ENCODE measurements around the gene TTC23.

Gene TTC23

DNA sequence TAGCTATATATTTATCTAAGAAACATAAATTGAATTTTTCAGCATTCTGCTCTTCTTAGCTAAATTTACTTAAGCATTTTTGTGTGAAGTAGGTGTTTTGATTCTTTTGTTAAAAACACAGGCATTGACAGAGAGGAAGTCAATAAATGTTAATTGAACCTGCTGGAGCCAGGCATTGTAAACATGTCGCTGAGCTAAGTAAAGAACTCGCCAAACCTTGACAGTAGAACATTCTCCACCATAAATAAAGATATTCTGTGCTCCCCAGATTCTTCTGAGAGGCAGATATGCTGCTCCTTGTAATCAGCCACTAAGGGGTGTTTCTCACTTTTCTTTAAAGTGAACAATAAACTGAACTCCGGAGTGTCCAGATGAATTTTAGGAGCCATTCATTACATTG lies 106.1 kb downstream of the TTC23 start:
- H3K27ac ChIP-seq (ENCODE audit: low read depth, low read length), result no peak overlapping the region
- no peaks in the 10 kb centered on the region for H3K27me3 ChIP-seq (ENCODE audit: control insufficient read depth in 1 of 2, insufficient read depth in 2 of 2, low read length in 2 of 2)
- no peaks in the 10 kb centered on the region for H3K9me3 ChIP-seq (ENCODE audit: control insufficient read depth in 1 of 2, low read length in 2 of 2)
- H3K9ac ChIP-seq (ENCODE audit: low read depth in 1 of 2, low read length in 2 of 2), result no peak overlapping the region
- H3K36me3 ChIP-seq (ENCODE audit: control insufficient read depth in 1 of 2, insufficient read depth in 2 of 2, low read length in 2 of 2), result no peaks in the 10 kb centered on the region
- no peak overlapping the region for H3K4me3 ChIP-seq (ENCODE audit: low read depth in 1 of 2, low read length in 2 of 2)
- H3K4me1 ChIP-seq (ENCODE audit: control insufficient read depth in 1 of 2, insufficient read depth in 2 of 2, low read length in 2 of 2), result peaks cover 0 to 5% of the 10 kb centered on the region in 2 donors

DNA sequence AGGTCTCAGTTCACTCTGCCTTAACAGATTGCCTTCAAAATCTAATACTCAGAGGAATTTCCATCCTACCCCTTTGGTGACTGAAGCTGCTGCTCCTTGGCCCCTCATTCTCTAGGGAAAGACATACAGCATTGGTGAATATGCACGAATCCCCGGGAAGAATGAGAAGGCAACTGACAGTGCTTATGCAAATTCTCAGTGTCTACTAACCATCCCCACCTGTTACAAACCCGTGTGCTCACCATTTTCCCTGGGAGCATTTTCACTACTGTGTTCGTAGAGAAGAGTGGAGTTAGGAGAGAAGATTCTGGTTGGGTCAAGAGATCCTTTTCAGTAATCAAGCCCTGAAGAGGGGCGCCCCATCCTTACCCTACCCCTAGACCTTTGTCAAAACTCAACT lies 106.8 kb downstream of the TTC23 start:
- Histone ChIP-seq H3K27ac (ENCODE audit: low read depth, low read length) (no peak overlapping the region), H3K36me3 (ENCODE audit: control insufficient read depth in 1 of 2, insufficient read depth in 2 of 2, low read length in 2 of 2) (no peaks in the 10 kb centered on the region), H3K9ac (ENCODE audit: low read depth in 1 of 2, low read length in 2 of 2) (no peak overlapping the region), H3K4me3 (ENCODE audit: low read depth in 1 of 2, low read length in 2 of 2) (no peak overlapping the region), H3K9me3 (ENCODE audit: control insufficient read depth in 1 of 2, low read length in 2 of 2) (no peaks in the 10 kb centered on the region), H3K27me3 (ENCODE audit: control insufficient read depth in 1 of 2, insufficient read depth in 2 of 2, low read length in 2 of 2) (no peaks in the 10 kb centered on the region), H3K4me1 (ENCODE audit: control insufficient read depth in 1 of 2, insufficient read depth in 2 of 2, low read length in 2 of 2) (peaks cover 0 to 5% of the 10 kb centered on the region in 2 donors)

DNA sequence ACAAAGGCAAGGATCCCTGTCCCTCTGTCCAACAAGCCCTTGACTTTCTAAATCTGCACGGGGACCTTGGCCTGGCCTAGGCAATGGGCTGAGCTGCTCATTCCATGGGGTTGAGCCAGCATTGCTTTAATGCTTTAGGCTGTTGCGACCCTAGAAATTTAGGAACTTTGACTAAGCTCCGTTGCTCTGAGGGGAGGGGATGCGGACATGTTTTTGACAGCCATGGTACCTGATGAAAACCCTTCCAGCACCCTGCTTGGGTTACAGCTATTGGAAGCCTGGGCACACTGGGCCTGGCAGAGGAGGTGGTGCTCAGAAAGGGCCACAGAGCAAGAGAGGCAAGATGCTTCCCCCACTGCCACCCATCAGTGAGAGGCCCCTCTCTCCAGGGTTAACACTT lies 107.4 kb downstream of the TTC23 start:
- peaks cover under 1 to 2% of the 10 kb centered on the region in 2 donors for H3K36me3 ChIP-seq (ENCODE audit: control insufficient read depth in 1 of 2, insufficient read depth in 2 of 2, low read length in 2 of 2)
- H3K9ac ChIP-seq (ENCODE audit: low read depth in 1 of 2, low read length in 2 of 2), result no peak overlapping the region
- no peaks in the 10 kb centered on the region for H3K27me3 ChIP-seq (ENCODE audit: control insufficient read depth in 1 of 2, insufficient read depth in 2 of 2, low read length in 2 of 2)
- no peaks in the 10 kb centered on the region for H3K9me3 ChIP-seq (ENCODE audit: control insufficient read depth in 1 of 2, low read length in 2 of 2)
- H3K4me3 ChIP-seq (ENCODE audit: low read depth in 1 of 2, low read length in 2 of 2), result no peak overlapping the region
- peaks cover 0 to 9% of the 10 kb centered on the region in 2 donors for H3K4me1 ChIP-seq (ENCODE audit: control insufficient read depth in 1 of 2, insufficient read depth in 2 of 2, low read length in 2 of 2)
- H3K27ac ChIP-seq (ENCODE audit: low read depth, low read length), result no peak overlapping the region

DNA sequence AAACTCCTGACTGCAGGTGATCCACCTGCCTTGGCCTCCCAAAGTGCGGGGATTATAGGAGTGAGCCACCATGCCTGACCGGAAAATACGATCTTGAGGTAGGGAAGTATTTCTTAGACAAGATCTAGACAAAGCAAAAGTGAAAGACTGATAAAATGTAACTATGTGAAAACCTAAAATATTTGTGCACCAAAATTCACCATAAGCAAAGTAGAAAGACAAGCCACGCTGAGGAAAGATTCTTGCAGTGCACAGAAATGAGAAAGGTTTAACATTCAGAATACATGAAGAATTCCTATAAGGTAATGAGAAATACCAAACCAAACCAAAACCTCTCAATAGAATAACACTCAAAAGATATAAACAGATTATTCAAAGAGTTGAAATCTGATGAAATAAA lies 108.8 kb downstream of the TTC23 start:
- Histone ChIP-seq H3K27ac (ENCODE audit: low read depth, low read length) (no peak overlapping the region), H3K4me1 (ENCODE audit: control insufficient read depth in 1 of 2, insufficient read depth in 2 of 2, low read length in 2 of 2) (peaks cover 0 to 11% of the 10 kb centered on the region in 2 donors)

DNA sequence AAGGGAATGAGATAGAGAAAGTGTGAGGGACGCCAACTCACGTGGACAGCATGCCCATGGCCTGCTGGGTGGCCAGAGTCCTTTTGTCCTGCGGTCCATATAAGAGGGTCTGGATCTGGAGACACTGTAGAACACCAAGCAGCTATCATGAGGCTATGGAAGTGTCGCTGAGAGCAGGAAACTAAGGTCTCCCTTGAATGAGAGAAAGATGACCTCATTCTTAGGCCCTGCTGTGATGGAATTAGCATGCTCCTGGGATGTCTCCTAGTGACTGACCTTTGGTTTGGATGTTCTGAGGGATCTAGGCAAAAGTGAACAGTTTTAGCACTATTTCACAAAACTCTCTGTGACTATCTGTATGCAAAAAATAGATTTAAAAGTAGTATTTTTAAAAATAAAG lies 110.1 kb downstream of the TTC23 start:
- Histone ChIP-seq H3K4me3 (ENCODE audit: low read depth in 1 of 2, low read length in 2 of 2) (no peak overlapping the region), H3K27ac (ENCODE audit: low read depth, low read length) (no peak overlapping the region)

More for the DNA sequence above, 108.8 kb downstream of the TTC23 start:
- no peak overlapping the region for H3K4me3 ChIP-seq (ENCODE audit: low read depth in 1 of 2, low read length in 2 of 2)
- H3K9ac ChIP-seq (ENCODE audit: low read depth in 1 of 2, low read length in 2 of 2), result no peak overlapping the region
- H3K36me3 ChIP-seq (ENCODE audit: control insufficient read depth in 1 of 2, insufficient read depth in 2 of 2, low read length in 2 of 2), result peaks cover 6 to 7% of the 10 kb centered on the region in 2 donors
- no peaks in the 10 kb centered on the region for H3K9me3 ChIP-seq (ENCODE audit: control insufficient read depth in 1 of 2, low read length in 2 of 2)
- no peaks in the 10 kb centered on the region for H3K27me3 ChIP-seq (ENCODE audit: control insufficient read depth in 1 of 2, insufficient read depth in 2 of 2, low read length in 2 of 2)

DNA sequence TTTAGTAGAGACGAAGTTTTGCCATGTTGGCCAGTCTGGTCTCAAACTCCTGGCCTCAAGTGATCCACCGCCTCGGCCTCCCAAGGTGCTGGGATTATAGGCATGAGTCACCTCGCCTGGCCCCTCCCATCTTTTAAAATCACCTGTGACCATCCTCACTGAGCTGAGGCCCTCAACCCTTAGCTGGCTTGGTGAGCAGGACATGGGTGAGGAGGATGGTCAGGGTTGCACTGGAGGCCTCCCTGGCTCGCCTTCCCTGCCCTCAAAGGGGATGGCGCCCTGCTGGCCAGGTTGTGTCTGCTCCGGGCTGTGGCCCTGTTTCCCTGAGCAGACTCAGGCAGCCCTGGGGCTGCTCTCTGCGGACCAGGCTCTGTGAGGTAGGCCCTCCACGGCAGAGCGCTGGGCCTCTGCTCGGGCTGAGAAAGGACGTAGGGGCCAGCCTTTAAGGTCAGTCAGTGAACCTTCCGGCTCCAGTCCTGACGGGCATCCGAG lies 110.8 kb downstream of the TTC23 start:
- H3K9me3 ChIP-seq (ENCODE audit: control insufficient read depth in 1 of 2, low read length in 2 of 2), result no peaks in the 10 kb centered on the region
- H3K4me1 ChIP-seq (ENCODE audit: control insufficient read depth in 1 of 2, insufficient read depth in 2 of 2, low read length in 2 of 2), result peaks cover 0 to 7% of the 10 kb centered on the region in 2 donors
- H3K27me3 ChIP-seq (ENCODE audit: control insufficient read depth in 1 of 2, insufficient read depth in 2 of 2, low read length in 2 of 2), result no peaks in the 10 kb centered on the region
- H3K36me3 ChIP-seq (ENCODE audit: control insufficient read depth in 1 of 2, insufficient read depth in 2 of 2, low read length in 2 of 2), result peaks cover 6 to 7% of the 10 kb centered on the region in 2 donors
- no peak overlapping the region for H3K27ac ChIP-seq (ENCODE audit: low read depth, low read length)
- H3K9ac ChIP-seq (ENCODE audit: low read depth in 1 of 2, low read length in 2 of 2), result no peak overlapping the region
- no peak overlapping the region for H3K4me3 ChIP-seq (ENCODE audit: low read depth in 1 of 2, low read length in 2 of 2)

More for the DNA sequence above, 110.1 kb downstream of the TTC23 start:
- peaks cover 0 to 11% of the 10 kb centered on the region in 2 donors for H3K4me1 ChIP-seq (ENCODE audit: control insufficient read depth in 1 of 2, insufficient read depth in 2 of 2, low read length in 2 of 2)
- H3K9ac ChIP-seq (ENCODE audit: low read depth in 1 of 2, low read length in 2 of 2), result no peak overlapping the region
- H3K9me3 ChIP-seq (ENCODE audit: control insufficient read depth in 1 of 2, low read length in 2 of 2), result no peaks in the 10 kb centered on the region
- H3K36me3 ChIP-seq (ENCODE audit: control insufficient read depth in 1 of 2, insufficient read depth in 2 of 2, low read length in 2 of 2), result peaks cover 6 to 7% of the 10 kb centered on the region in 2 donors
- no peaks in the 10 kb centered on the region for H3K27me3 ChIP-seq (ENCODE audit: control insufficient read depth in 1 of 2, insufficient read depth in 2 of 2, low read length in 2 of 2)

DNA sequence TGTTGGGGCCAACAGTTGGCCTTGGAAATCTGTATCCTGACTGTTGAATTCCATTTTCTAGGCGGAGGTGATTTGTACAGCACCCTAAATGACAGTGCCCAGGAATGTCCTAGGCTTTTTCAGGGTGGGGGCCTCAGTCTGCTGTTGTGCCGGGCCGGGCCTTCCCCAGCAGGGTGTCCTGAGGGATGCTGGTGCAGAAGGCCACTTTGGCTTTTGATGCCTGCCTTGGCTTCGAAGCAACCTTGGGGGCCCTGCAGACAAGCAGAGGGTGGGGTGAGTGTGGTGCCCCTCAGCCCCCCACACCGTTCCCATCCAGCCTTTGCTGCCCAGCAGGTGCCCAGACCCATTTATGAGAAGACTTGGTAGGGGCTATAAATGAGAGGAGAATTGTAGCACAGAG lies 111.5 kb downstream of the TTC23 start:
- H3K27ac ChIP-seq (ENCODE audit: low read depth, low read length), result no peak overlapping the region
- H3K9me3 ChIP-seq (ENCODE audit: control insufficient read depth in 1 of 2, low read length in 2 of 2), result no peaks in the 10 kb centered on the region
- no peak overlapping the region for H3K4me3 ChIP-seq (ENCODE audit: low read depth in 1 of 2, low read length in 2 of 2)
- no peaks in the 10 kb centered on the region for H3K27me3 ChIP-seq (ENCODE audit: control insufficient read depth in 1 of 2, insufficient read depth in 2 of 2, low read length in 2 of 2)
- peaks cover 6 to 7% of the 10 kb centered on the region in 2 donors for H3K36me3 ChIP-seq (ENCODE audit: control insufficient read depth in 1 of 2, insufficient read depth in 2 of 2, low read length in 2 of 2)
- peaks cover 6% of the 10 kb centered on the region in 2 donors for H3K4me1 ChIP-seq (ENCODE audit: control insufficient read depth in 1 of 2, insufficient read depth in 2 of 2, low read length in 2 of 2)
- no peak overlapping the region for H3K9ac ChIP-seq (ENCODE audit: low read depth in 1 of 2, low read length in 2 of 2)

DNA sequence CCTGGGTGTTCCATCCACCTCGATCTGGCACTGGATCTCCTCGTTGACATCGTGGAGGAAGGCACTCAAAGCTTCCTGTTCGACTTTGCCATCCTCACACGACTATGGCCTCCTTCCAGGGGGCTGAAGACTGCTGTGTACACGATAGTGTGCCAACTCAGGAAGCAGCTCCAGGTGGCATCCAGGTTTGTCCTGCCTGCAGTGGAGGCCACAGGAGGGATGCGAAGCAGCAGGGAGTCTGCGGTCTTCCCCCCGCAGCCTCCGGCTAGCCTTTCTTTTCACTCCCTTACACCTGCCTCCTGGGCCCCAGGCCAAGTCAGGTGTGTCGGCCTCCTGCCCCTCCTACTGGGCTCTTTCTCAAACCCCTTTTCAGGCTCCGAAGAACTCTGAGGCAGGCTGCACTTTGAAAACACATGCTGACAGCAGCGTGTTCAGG lies 112.3 kb downstream of the TTC23 start:
- Histone ChIP-seq H3K27me3 (ENCODE audit: control insufficient read depth in 1 of 2, insufficient read depth in 2 of 2, low read length in 2 of 2) (no peaks in the 10 kb centered on the region), H3K9ac (ENCODE audit: low read depth in 1 of 2, low read length in 2 of 2) (no peak overlapping the region), H3K36me3 (ENCODE audit: control insufficient read depth in 1 of 2, insufficient read depth in 2 of 2, low read length in 2 of 2) (peaks cover 6 to 7% of the 10 kb centered on the region in 2 donors), H3K9me3 (ENCODE audit: control insufficient read depth in 1 of 2, low read length in 2 of 2) (no peaks in the 10 kb centered on the region), H3K27ac (ENCODE audit: low read depth, low read length) (no peak overlapping the region), H3K4me1 (ENCODE audit: control insufficient read depth in 1 of 2, insufficient read depth in 2 of 2, low read length in 2 of 2) (peaks cover 12 to 13% of the 10 kb centered on the region in 2 donors), H3K4me3 (ENCODE audit: low read depth in 1 of 2, low read length in 2 of 2) (no peak overlapping the region)

DNA sequence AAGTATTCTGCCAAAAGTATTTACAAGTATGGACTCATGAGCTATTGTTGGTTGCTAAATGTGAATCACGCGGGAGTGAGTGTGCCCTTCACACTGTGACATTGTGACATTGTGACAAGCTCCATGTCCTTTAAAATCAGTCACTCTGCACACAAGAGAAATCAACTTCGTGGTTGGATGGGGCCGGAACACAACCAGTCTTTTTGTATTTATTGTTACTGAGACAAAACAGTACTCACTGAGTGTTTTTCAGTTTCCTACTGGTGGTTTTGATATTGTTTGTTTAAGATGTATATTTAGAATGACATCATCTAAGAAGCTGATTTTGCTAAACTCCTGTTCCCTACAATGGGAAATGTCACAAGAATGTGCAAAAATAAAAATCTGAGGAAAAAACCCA lies 114.2 kb downstream of the TTC23 start:
- no peak overlapping the region for H3K27ac ChIP-seq (ENCODE audit: low read depth, low read length)
- H3K36me3 ChIP-seq (ENCODE audit: control insufficient read depth in 1 of 2, insufficient read depth in 2 of 2, low read length in 2 of 2), result peaks cover 6 to 7% of the 10 kb centered on the region in 2 donors
- peaks cover 19 to 26% of the 10 kb centered on the region in 2 donors for H3K4me1 ChIP-seq (ENCODE audit: control insufficient read depth in 1 of 2, insufficient read depth in 2 of 2, low read length in 2 of 2)

DNA sequence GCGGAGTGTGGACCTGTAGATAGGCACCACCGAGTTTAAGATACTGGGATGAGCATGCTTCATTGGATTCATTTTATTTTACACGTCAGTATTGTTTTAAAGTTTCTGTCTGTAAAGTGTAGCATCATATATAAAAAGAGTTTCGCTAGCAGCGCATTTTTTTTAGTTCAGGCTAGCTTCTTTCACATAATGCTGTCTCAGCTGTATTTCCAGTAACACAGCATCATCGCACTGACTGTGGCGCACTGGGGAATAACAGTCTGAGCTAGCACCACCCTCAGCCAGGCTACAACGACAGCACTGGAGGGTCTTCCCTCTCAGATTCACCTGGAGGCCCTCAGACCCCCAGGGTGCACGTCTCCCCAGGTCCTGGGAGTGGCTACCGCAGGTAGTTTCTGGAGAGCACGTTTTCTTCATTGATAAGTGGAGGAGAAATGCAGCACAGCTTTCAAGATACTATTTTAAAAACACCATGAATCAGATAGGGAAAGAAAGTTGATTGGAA lies 115.0 kb downstream of the TTC23 start:
- H3K9ac ChIP-seq (ENCODE audit: low read depth in 1 of 2, low read length in 2 of 2), result no peak overlapping the region
- peaks cover 19 to 26% of the 10 kb centered on the region in 2 donors for H3K4me1 ChIP-seq (ENCODE audit: control insufficient read depth in 1 of 2, insufficient read depth in 2 of 2, low read length in 2 of 2)
- no peak overlapping the region for H3K4me3 ChIP-seq (ENCODE audit: low read depth in 1 of 2, low read length in 2 of 2)
- H3K9me3 ChIP-seq (ENCODE audit: control insufficient read depth in 1 of 2, low read length in 2 of 2), result no peaks in the 10 kb centered on the region
- H3K36me3 ChIP-seq (ENCODE audit: control insufficient read depth in 1 of 2, insufficient read depth in 2 of 2, low read length in 2 of 2), result peaks cover 6 to 7% of the 10 kb centered on the region in 2 donors
- no peaks in the 10 kb centered on the region for H3K27me3 ChIP-seq (ENCODE audit: control insufficient read depth in 1 of 2, insufficient read depth in 2 of 2, low read length in 2 of 2)
- no peak overlapping the region for H3K27ac ChIP-seq (ENCODE audit: low read depth, low read length)

More for the DNA sequence above, 114.2 kb downstream of the TTC23 start:
- H3K9ac ChIP-seq (ENCODE audit: low read depth in 1 of 2, low read length in 2 of 2), result no peak overlapping the region
- H3K27me3 ChIP-seq (ENCODE audit: control insufficient read depth in 1 of 2, insufficient read depth in 2 of 2, low read length in 2 of 2), result no peaks in the 10 kb centered on the region
- H3K4me3 ChIP-seq (ENCODE audit: low read depth in 1 of 2, low read length in 2 of 2), result no peak overlapping the region
- H3K9me3 ChIP-seq (ENCODE audit: control insufficient read depth in 1 of 2, low read length in 2 of 2), result no peaks in the 10 kb centered on the region
